Activated naive CD4-positive, alpha-beta T cell treated with anti-CD3 and anti-CD28 coated beads, Interleukin-2, amount 10 ng/mL, durations not matched to agents 7 days and 5 days (primary cell): ENCODE measurements around the gene CHD2.
"Not testable (repeated sequence)": the region's sequence is repeated elsewhere in the genome, so short reads cannot be mapped to it uniquely, and the experiment has no call there.

Source experiments
- CTCF ChIA-PET: fragments of 350-600 bp; sonication (Branson Sonifier 250); formaldehyde crosslinking; loops from one replicate; lab custom pipeline; 2021; ENCODE audit warnings: antibody characterized with exemption; lab: Charles Lee
- DNase-seq: peaks from one replicate; pipeline ENCODE4 v3.0.0-alpha.2; 2020
- H3K27ac Mint-ChIP-seq: one replicate; pipeline ENCODE4 v1.8.0; 2021; ENCODE audit warnings: mild to moderate bottlenecking, moderate library complexity, mixed read lengths
- H3K27me3 Mint-ChIP-seq: one replicate; pipeline ENCODE4 v1.8.0; 2021; ENCODE audit warnings: mild to moderate bottlenecking, mixed read lengths
- H3K36me3 Mint-ChIP-seq: one replicate; pipeline ENCODE4 v1.8.0; 2021; ENCODE audit warnings: mixed read lengths
- H3K4me1 Mint-ChIP-seq: one replicate; pipeline ENCODE4 v1.8.0; 2021; ENCODE audit warnings: mixed read lengths
- H3K4me3 Mint-ChIP-seq: one replicate; pipeline ENCODE4 v1.8.0; 2021; ENCODE audit warnings: mild to moderate bottlenecking, moderate library complexity, mixed read lengths
- H3K9me3 Mint-ChIP-seq: one replicate; pipeline ENCODE4 v1.8.0; 2021; ENCODE audit warnings: mixed read lengths

The CHD2 gene

DNA sequence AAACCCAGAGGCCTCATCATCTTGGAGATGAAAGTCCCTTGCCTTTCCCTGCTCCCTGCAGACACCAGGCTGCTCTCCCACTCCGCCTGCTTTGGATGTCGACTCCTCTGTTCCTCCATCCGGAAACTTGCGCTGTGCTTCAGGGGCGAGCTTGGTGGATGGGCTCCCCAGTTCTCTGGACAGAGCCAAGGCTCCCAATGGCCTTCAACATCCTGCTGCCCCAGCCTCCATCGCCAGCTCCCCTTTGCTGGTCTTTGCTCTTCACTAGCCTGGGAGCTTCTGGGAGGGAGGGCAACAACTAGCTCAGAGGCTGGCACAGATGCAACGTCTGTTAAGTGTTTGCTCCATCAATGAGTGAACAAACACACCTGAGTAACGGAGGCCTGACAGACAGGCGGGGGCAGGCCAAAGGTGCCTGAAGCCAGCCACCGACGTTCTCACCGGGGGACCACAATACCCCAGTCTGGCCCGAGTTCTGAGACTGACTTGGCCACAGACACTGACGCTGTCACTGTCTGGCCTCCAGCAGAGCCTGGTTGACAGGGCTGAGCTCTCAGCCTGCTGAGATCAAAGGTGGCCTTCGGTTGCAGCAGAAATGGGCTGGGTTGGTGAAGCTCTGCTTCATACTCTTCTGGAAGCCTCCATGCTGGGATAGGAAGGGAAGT lies 149.9 kb downstream of the CHD2 start:
- DNase-seq: no peak
- peaks cover 18% of the 10 kb centered on the region for H3K4me1 Mint-ChIP-seq
- H3K36me3 Mint-ChIP-seq: peaks cover 2% of the 10 kb centered on the region
- no peak overlapping the region for H3K4me3 Mint-ChIP-seq
- no peak overlapping the region for H3K27ac Mint-ChIP-seq
- peaks cover 9% of the 10 kb centered on the region for H3K9me3 Mint-ChIP-seq
- CTCF ChIA-PET: interaction anchor here (2.1 kb wide), 1 partner anchor 19 kb away, joined by 4 read pairs; no protein-coding TSS in a partner anchor
- H3K27me3 Mint-ChIP-seq: peaks cover 28% of the 10 kb centered on the region

DNA sequence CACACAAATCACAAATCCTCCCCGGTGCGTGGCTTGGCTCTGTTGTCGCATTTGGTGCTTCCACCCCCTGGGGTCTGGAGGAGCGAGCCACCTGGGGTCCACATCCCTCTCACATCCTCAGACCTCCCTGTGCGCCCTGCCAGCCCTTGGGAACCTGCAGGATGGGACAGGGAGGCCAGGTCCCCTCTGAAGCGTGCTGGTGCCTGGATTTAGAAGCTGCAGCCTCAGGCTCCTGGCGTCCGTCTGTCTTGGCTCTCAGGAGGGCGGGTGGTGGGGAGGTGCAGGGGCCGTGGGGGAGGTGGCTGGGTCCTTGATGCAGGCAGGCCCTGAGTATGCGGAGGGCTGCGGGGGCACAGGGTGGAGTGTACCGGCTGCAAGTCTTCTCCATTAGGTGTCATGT lies 150.5 kb downstream of the CHD2 start:
- Mint-ChIP-seq H3K27ac (no peak overlapping the region), H3K36me3 (peaks cover 2% of the 10 kb centered on the region), H3K9me3 (peaks cover 9% of the 10 kb centered on the region), H3K4me3 (no peak overlapping the region), H3K4me1 (peaks cover 18% of the 10 kb centered on the region), H3K27me3 (peaks cover 32% of the 10 kb centered on the region)
- CTCF ChIA-PET: interaction anchor here (2.1 kb wide), 1 partner anchor 20 kb away, joined by 4 read pairs; no protein-coding TSS in a partner anchor
- no peak for DNase-seq

DNA sequence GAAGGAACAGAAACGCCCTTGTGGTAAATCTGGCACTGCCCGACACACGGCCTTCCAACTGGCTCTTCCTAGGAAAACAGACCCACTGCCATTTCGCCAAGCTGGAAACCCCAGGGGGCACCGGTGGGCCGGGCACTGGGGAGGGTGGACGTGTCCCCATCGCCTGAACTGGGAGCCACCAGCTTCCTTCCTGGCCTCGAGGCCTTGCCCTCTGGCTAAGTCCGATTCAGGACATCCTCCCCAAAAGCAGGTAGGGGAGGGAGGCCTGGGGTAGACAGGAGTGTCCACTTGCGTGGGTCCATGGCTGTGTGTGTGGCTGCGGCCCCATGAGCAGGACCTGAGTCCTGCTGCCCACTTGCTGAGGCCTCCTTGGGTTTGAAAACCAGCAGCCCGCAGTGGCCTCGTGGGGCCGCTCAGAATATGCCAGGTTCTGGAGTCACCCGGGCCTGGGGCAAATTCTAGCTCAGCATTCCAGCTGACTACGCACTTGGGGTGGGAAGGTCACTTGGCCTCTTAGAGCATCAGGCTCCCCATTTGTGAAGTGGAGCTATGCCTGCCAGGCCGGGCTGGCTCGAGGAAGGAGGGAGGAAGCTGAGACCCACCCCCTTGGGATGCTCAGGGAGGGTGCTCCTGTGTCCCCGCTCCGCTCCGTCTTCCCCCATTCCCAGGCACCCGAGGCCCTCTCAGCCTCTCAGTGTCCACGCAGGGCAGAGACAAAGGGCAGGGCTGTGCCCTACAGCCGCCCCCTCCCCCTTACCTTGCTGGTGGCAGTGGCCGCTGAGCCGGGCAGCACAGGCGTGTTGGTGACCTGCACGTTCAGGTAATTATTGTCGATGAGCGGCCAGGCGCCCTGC lies 151.3 kb downstream of the CHD2 start:
- Mint-ChIP-seq H3K27me3 (peaks cover 32% of the 10 kb centered on the region), H3K4me1 (peaks cover 17% of the 10 kb centered on the region), H3K9me3 (peaks cover under 1% of the 10 kb centered on the region), H3K27ac (no peak overlapping the region), H3K36me3 (no peaks in the 10 kb centered on the region), H3K4me3 (no peak overlapping the region)
- no peak for DNase-seq
- CTCF ChIA-PET: interaction anchor here (2.1 kb wide), 1 partner anchor 21 kb away, joined by 4 read pairs; no protein-coding TSS in a partner anchor

DNA sequence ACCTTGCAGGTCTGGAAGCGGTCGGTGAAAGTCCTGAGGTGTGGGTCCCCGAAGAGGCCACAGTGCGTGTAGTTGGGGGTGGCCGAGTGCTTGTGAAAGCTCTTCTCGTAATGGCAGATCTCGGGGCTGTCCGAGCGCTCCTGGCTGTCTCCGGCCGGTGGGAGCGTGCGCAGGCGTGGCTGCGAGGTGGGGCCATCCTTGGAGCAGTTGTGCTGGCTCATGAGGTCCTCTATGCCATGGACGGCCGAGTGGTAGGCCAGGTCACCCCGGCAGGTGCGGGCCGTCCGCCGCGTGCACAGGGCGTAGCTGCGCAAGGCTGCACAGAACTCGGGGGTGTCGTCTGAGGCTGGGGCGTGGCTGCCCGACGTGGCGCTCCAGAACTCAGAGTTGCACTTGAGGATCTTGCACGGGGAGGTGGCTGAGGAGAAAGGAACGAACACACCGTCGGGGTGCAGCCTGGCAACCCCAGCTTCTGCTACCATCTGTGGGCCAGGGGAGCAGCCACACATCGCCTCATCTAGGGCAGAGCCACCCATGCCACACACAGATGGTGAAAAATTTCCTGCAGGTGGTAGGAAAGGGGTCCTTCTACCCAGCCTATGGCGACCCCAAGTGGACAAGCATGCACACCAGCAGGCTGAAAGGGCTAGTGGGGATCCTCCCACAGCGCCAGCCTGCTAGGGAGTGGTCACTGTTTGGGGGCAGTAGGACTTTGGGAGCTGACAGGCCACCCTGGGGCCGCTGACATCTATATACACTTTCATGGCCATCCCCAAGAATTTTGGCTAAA lies 152.2 kb downstream of the CHD2 start:
- Mint-ChIP-seq H3K36me3 (no peaks in the 10 kb centered on the region), H3K27me3 (peaks cover 27% of the 10 kb centered on the region), H3K4me1 (peaks cover 15% of the 10 kb centered on the region), H3K27ac (no peak overlapping the region), H3K4me3 (no peak overlapping the region), H3K9me3 (no peaks in the 10 kb centered on the region)
- DNase-seq: no peak
- CTCF ChIA-PET: interaction anchor here (2.1 kb wide), 1 partner anchor 22 kb away, joined by 4 read pairs; no protein-coding TSS in a partner anchor

DNA sequence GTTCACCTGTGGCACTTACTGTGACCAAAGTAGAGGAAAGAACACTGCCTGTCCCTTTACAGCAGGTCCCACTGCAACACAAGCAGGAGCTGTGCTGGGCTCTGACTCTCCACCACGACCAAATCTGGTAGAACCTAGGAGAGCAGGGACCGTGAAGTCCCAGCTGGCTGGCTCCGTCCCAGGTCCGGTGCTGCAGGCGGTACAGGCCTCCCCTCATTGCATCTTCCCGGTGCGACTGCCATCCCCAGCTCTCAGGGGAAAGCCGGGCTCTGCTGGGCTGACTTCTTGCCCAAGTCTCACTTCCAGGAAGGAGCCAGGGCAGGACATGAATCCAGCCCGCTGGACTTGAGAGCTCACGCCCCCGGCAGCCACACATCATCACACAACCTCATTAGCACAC lies 155.1 kb downstream of the CHD2 start:
- Mint-ChIP-seq H3K4me1 (no peaks in the 10 kb centered on the region), H3K27ac (no peak overlapping the region), H3K27me3 (peaks cover 16% of the 10 kb centered on the region), H3K4me3 (no peak overlapping the region), H3K9me3 (no peaks in the 10 kb centered on the region), H3K36me3 (no peaks in the 10 kb centered on the region)
- DNase-seq: no peak
- CTCF ChIA-PET: interaction anchor here (1.5 kb wide), 1 partner anchor 9 kb away, joined by 3 read pairs; no protein-coding TSS in a partner anchor

DNA sequence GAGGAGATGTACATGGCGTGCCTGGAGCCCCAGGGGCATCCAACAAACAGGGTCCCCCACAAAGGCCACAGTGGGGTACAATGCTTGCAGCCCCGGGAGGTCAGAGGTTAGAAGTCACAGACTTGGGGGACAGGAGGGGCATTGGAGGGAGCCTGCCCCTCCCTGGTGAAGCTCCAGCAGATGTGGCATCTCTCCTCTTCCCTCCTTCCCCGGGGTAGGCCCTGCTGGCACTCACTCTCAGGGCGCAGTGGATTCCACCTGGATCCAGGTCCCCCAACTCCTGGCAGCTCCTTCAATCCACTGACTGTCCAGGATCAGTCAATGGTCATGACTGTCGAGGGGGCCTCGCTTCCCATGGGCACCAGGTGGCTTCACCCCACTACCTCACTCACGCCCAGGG lies 156.7 kb downstream of the CHD2 start:
- no peak overlapping the region for H3K4me3 Mint-ChIP-seq
- H3K27me3 Mint-ChIP-seq: peaks cover 25% of the 10 kb centered on the region
- no peak overlapping the region for H3K27ac Mint-ChIP-seq
- no peaks in the 10 kb centered on the region for H3K36me3 Mint-ChIP-seq
- CTCF ChIA-PET: no interaction called here
- no peaks in the 10 kb centered on the region for H3K4me1 Mint-ChIP-seq
- H3K9me3 Mint-ChIP-seq: no peaks in the 10 kb centered on the region
- DNase-seq: no peak

DNA sequence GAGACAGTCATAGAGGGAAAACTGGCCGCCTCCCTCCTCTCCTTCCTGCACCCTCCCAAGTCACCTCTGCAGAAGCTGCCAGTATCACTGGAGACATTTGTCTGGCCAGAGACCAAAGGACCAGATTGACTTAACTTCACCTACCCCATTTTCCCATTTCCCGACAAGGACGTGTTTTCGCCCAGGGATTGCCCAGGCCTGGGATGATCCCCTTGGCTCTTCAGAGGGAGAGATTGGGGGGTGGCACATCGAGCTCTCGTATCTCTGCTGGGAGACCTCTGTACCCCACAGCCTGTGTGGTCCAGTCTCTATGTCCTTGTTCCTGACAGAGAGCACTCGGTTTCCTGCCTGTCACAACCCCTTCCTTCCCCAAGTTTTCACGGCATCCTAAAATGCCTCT lies 157.5 kb downstream of the CHD2 start:
- peaks cover 28% of the 10 kb centered on the region for H3K27me3 Mint-ChIP-seq
- no peaks in the 10 kb centered on the region for H3K36me3 Mint-ChIP-seq
- H3K4me1 Mint-ChIP-seq: no peaks in the 10 kb centered on the region
- H3K9me3 Mint-ChIP-seq: no peaks in the 10 kb centered on the region
- DNase-seq: no peak
- no peak overlapping the region for H3K4me3 Mint-ChIP-seq
- CTCF ChIA-PET: interaction anchor here (1.2 kb wide), 1 partner anchor 30 kb away, joined by 5 read pairs; no protein-coding TSS in a partner anchor
- H3K27ac Mint-ChIP-seq: no peak overlapping the region

DNA sequence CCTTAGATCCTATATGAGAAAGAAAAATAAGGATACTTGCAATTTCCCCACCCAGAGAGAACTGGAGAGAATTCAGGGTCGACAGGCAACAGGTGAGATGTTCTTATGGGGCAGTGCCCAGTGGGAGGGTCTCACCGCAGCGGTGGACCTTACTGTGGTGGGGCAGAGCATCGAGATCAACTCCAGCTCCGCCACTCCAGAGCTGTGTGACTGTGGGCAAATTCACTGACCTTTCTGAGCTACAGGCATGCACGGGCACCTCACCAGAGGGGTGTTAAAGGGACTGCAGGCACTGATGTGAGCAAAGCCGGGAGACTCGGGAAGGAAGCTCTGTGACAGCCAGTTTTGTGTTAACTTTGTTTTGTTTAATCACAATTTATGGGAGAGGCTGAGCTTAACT lies 158.0 kb downstream of the CHD2 start:
- Mint-ChIP-seq H3K9me3 (no peaks in the 10 kb centered on the region), H3K4me1 (no peaks in the 10 kb centered on the region), H3K27ac (no peak overlapping the region), H3K27me3 (peaks cover 33% of the 10 kb centered on the region), H3K4me3 (no peak overlapping the region), H3K36me3 (no peaks in the 10 kb centered on the region)
- no peak for DNase-seq
- CTCF ChIA-PET: interaction anchor here (1.0 to 1.2 kb wide), 2 partner anchors 11 to 30 kb away, joined by 4 to 5 read pairs; no protein-coding TSS in a partner anchor

DNA sequence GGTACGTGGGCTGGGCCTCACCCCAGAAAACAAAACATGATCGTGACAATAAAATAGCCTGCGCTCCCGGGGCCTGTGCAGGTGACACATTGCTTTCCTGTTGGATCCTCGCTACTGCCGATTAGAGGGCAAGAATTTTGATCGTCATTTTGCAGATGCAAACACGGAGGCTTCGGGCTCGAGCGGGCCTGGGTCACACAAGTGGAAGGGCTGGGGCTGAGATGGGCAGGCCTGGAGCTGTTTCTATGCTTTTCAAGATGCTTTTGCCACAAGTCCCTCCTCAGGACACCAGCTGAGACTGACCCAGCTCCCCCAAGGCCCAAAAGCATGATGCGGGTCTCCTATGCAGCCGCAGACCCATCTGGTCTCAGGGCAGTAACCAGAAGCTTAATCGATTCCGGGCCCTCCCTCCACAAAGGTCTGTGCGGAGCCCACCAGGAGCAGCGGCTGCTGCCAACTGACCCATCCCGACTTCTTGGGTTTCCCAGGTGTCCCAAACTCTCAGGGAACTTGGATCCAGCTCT lies 158.8 kb downstream of the CHD2 start:
- H3K9me3 Mint-ChIP-seq: no peaks in the 10 kb centered on the region
- CTCF ChIA-PET: interaction anchor here (0.9 to 2.0 kb wide), 4 partner anchors 10 to 1061 kb away, joined by 4 to 6 read pairs (median 4); no protein-coding TSS in a partner anchor
- peaks cover 41% of the 10 kb centered on the region for H3K27me3 Mint-ChIP-seq
- no peak overlapping the region for H3K27ac Mint-ChIP-seq
- H3K4me1 Mint-ChIP-seq: no peaks in the 10 kb centered on the region
- H3K4me3 Mint-ChIP-seq: no peak overlapping the region
- H3K36me3 Mint-ChIP-seq: no peaks in the 10 kb centered on the region
- DNase-seq: no peak

DNA sequence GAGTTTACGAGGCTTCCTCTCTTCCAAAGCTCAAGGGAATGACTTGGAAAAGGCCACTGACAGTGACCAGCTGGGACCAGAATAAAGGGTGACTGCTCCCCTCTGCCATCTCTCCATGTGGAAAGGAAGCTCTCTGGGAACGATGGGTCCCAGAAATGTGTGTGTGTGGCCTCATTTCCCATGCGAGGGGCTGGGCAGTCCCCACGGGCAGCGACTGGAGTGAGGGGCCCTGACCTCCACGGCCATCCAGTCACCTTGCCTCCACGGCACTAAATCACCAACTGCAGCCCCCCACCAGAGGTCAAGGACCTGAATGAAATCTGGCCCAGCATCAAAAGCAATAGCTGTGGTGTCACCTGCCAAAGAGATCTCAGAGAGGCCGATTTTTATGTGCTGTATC lies 159.3 kb downstream of the CHD2 start:
- CTCF ChIA-PET: interaction anchor here (0.9 to 2.0 kb wide), 2 partner anchors 29 to 1061 kb away, joined by 4 to 6 read pairs; no protein-coding TSS in a partner anchor
- Mint-ChIP-seq H3K27ac (no peak overlapping the region), H3K4me1 (no peaks in the 10 kb centered on the region), H3K9me3 (no peaks in the 10 kb centered on the region), H3K27me3 (peaks cover 46% of the 10 kb centered on the region), H3K4me3 (no peak overlapping the region), H3K36me3 (no peaks in the 10 kb centered on the region)
- no peak for DNase-seq

DNA sequence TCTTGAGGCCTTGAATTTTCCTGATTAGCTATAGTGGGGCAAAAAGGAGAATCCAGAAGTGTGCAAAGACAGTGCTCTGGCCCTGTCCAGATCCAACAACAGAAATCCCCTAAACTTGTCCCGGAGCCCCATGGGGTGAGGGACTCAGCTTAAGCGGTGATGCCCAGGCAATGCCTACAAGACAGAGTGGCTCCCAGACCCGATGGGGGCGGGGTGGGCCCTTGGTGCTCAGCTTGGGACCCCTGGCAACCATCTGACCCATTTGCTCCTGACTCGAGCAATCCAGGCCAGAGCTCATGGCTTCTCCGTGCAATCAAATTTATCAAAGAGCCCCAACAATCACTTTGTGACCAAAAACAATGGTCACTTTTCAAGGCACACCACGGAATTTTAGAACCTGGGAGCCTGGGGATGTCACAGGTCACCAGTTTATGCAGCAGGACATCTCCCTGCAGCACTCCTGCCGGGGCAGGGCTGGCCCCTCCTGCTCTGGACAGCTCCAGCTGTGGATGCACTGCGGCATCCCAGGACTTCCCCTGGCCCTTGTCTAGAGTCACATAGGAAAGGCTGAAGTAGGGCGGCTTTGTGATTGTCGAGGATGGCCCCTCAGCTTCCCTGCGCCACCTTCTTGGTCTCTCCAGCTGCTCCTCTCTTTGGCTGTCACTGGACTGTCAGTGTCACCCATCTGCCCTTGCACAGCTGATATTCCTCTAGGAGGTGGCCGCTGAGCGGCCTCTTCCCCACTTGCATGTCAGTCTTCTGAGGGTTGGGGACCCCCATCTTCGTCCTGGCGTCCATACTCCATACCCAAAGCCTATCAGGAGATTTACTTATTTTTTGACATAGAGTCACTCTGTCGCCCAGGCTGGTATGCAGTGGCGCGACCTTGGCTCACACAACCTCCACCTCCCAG lies 160.5 kb downstream of the CHD2 start:
- H3K27me3 Mint-ChIP-seq: peaks cover 50% of the 10 kb centered on the region
- no peak overlapping the region for H3K27ac Mint-ChIP-seq
- no peak for DNase-seq
- H3K4me3 Mint-ChIP-seq: no peak overlapping the region
- H3K9me3 Mint-ChIP-seq: no peaks in the 10 kb centered on the region
- no peaks in the 10 kb centered on the region for H3K36me3 Mint-ChIP-seq
- CTCF ChIA-PET: interaction anchor here (1.1 to 2.0 kb wide), 2 partner anchors 28 to 30 kb away, joined by 3 to 6 read pairs; no protein-coding TSS in a partner anchor
- no peaks in the 10 kb centered on the region for H3K4me1 Mint-ChIP-seq

DNA sequence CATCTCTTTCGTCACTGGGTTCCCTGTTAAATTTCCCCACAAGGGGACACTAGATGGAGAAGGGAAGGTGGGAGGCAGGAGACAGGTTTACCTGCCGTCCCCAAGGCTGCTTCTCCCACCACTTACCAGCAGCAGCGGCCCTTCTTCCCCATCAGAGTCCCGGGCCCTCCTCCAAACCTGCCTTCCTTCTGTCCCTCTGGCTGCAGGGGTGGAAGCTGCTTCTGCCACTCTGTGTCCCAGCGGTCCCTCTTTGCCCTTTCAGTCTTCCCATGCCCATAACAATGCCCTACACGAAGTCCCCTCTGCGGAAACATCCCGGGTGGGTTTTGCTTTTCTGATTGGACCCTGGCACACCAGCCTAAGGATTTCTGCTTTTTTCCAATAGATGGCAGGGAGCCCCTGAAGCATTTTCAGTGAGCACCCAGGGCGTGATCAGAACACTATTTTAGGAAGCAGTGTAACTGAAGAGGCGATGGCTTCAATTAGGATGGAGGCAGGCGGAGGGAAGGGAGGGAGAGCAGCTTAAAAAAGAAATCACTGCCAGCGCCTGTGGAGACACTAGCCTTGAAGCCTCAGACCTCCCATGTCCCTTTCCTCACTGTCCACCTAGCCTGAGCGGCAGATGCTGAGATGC lies 162.6 kb downstream of the CHD2 start:
- H3K27ac Mint-ChIP-seq, CTCF ChIA-PET, H3K4me1 Mint-ChIP-seq, H3K9me3 Mint-ChIP-seq, H3K36me3 Mint-ChIP-seq, H3K4me3 Mint-ChIP-seq, DNase-seq: not testable (repeated sequence)
- H3K27me3 Mint-ChIP-seq: peaks cover 58% of the 10 kb centered on the region
